KG1 (cell line): Measurements from ENCODE around the gene RASAL1.
"Not testable (repeated sequence)": the region's sequence is repeated elsewhere in the genome, so short reads cannot be mapped to it uniquely, and the experiment has no call there.

ENCODE experiments used
- DNase-seq: peaks from one replicate; lab custom pipeline; 2025; lab: John Stamatoyannopoulos, UW

RASAL1 gene

DNA sequence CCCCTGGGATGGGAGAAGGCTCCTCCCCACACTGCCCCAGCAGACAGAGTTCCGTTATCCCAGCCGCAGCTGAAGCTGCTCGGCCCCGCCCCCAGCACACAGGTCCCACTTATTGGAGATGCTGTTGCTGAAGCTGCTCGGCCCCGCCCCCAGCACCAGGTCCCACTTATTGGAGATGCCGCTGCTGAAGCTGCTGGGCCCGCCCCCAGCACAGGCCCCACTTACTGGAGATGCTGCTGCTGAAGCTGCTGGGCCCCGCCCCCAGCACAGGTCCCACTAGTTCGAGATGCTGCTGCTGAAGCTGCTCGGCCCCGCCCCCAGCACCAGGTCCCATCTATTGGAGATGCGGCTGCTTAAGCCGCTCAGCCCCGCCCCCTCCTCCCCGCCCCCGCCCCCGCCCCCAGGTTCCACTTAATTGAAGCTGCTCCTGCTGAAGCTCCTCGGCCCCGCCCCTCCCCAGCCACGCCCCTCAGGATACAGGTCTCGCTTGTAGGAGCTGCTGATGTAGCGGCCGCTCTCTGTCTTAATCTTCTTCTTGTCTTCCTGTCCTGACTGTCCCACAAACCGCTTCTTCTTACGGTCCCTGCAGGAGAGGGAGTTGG is 26.0 kb upstream of the RASAL1 start:
- no peak for DNase-seq

DNA sequence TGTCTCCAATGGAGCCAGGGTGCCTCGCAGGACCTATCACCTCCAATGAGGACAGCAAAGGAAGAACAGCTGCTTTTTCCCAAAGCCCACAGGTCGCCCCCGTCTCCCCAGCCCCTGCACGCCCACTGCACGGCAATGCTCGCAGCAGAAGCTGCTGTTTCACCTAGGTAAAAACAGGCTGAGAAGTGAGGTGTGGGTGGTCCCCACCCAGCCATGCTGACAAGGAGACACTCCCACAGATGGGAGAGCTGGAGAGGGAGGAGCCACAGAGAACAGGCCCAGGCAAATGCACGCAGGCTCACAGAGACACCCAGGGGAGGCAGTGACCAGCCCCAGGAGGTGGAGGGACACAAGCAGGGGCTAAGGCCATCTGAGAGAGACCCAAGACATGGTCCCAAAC is 24.4 kb upstream of the RASAL1 start:
- no peak for DNase-seq

DNA sequence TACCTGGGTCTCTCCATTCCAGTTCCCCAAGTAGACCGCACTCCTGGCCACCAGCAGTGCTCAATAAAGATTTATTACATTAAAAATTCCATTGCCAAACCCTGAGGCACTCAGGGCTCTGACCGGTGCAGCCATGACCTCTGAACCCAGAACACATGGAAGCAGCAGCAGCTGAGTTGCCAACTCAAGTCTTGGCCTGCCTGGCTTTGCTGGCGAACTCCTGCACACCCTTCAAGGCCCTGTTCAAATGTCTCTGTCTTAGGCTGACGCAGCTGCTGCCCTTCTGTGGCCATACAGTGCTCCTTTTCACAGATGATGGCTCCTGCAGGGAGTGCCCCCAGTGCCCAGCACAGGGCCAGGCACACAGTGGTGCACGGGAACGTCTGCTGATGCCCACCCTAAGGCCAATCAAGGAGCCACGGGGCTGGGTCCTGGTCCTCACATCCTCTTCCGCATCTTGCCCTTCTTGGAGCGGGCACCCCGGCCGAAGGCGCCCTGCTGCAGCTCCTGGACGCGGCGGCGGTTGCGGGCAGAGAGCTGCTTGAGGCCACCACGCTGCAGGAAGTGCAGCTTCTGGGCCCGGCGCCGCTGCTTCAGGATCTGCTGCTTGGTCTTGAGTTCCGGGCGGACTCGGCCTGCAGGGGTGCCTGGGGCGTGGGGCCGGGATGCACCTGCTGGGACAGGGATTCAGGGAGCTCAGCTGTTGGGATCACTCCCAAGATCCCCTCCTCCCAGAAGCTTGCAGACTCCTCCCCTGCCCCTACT is 23.1 kb upstream of the RASAL1 start:
- DNase-seq, result no peak

DNA sequence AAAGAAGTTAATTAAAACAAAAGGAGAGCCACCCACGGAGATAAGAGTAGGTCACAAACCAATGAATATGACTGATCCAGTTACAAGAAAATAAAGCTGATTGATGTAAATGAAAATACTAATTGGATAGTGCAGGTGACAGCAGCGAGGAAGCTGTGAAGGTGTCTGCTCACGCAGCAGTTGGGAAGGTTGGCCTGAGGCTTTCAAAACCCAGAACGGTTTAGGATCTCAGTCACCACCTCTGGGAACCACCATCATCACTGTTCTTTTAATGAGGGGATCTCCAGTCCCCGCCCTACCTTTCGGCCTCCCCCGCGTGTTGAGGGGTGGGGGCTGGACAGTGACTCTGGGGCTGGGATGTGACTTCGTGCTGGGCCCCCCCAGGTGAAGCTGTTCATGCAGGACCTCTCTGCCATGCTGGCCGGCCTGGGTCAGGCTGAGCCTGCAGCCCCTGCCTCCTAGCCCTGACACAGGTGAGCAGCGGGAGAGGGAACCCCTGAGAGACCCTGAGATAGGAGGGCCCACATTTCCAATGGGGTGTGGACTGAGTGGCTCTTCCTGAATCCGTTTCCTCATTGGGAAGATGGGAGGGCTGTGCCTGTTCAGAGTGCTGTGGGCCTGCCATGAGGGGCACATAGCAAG is 21.8 kb upstream of the RASAL1 start:
- no peak for DNase-seq

DNA sequence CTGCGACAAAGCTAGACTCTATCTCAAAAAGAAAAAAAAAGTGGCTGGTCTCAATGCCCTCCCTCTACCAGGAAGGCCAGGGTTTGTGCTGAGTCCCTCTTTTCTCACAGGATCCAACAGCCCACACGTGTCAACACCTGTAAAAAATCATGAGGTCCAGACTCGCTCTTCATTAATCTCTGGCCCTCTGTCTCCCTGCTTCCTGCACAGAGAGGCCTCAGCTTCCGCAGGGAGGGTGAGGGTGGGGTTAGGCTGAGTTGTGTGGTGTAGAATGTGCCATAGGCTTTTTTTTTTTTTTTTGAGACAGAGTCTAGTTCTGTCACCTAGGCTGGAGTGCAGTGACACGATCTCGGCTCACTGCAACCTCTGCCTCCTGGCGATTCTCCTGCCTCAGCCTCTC is 20.1 kb upstream of the RASAL1 start:
- DNase-seq, result no peak

DNA sequence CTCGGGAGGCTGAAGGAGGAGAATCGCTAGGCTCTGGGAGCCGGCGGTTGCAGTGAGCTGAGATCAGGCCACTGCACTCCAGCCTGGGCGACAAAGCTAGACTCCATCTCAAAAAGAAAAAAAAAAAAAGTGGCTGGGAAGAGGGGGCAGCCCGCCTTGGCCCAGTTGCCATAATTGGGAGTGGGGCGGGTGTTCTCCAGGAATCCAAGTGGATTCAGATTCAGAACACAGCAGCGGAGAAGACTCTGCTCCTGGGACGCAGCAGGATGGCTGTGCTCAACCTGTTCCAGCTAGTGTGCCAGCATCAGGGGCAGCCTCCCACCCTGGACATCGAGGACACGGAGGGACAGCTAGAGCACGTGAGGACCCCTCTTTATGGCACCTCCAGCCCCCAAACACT is 19.5 kb upstream of the RASAL1 start:
- no peak for DNase-seq

DNA sequence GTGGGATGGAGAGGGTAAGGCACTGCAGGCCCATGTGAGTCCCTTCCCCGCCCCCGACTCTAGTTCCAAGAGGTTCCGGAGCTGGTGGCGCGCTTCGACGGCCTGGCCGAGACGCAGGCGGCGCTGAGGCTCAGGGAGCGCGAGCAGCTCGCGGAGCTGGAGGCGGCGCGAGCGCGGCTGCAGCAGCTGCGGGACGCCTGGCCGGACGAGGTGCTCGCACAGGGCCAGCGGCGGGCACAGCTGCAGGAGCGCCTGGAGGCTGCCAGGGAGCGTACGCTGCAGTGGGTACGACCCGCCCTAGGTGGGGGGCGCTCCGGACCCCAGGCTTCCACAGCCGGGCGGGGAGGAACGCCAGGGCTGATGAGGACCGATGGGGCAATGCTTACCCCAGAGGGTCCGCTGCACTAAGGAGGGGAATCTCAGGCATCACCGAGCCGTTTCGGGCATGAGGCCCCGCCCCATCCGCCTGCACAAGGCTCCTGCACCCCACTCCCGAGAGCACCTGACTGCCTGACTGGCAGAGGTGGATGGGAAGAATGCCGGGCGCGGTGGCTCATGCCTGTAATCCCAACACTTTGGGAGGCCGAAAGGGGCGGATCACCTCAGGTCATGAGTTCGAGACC is 18.9 kb upstream of the RASAL1 start:
- no peak for DNase-seq

DNA sequence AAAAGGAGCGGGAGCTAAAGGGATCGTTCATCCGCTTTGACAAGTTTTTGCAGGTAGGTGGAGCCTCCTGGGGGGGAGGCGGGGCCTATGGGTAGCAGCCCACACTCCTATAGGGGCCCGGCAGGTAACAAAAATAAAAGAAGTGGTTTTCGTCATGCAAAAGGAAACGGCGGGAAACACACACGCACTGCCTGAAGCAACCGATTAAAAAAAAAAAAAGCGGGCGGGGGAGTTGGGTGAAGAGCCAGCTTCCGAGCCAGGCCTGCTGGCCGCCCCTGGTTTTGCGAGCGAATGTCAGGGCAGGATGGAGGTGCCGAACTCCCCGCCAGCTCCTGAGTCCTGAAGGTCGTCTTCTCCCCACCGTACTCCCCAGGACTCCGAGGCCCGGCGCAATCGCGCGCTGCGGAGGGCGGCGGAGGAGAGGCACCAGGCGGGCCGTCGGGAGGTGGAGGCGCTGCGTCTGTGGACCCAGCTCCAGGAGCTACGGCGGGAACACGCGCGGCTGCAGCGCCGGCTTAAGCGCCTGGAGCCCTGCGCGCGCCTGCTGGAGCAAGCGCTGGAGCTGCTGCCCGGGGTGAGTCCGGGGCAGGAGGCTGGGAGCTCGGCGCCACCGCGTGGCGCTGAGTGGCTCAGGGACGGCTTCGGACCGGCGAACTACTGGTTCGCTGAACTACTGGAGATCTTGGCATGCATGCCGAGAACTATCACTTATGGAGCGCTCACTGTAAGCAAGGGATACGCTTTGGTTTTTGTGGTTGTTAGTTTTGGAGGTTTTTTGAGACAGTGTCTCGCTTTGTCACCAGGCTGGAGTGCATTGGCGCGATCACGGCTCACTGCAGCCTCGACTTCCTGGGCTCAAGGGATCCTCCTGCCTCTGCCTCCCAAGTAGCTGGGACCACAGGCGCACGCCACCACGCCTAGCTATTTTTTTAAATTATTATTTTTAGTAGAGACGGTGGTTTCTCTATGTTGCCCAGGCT is 17.6 kb upstream of the RASAL1 start:
- peak; percentile 65 for DNase-seq

DNA sequence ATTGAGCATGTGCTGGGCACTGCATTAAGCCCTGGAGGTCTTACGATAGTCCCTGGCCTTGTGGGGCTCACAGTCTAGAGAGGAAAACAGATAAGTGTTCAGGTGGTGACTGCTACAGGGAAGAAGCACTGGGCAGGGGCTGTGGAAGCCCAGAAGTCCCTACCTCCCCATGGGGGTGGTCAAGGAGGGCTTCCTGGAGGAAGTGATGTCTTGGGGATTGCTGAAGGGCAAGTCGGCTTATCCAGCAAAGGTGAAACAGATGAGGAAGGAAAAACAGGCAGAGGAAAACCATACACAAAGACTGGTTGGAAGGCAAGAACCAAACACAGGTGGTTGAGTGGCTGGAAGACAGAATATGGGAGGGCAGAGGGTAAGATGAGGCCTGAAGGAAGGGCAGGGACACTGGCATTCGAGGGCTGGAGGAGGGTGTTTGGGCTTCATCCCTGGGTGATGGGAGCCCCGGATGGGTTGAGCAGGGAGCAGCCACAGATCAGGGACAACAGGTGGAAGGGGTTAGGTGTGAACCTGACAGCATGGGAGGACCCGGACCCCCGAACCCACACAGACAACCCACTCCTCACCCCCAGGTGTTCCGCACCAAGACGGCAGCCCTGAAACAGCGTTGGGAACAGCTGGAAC is 16.8 kb upstream of the RASAL1 start:
- DNase-seq, result no peak

DNA sequence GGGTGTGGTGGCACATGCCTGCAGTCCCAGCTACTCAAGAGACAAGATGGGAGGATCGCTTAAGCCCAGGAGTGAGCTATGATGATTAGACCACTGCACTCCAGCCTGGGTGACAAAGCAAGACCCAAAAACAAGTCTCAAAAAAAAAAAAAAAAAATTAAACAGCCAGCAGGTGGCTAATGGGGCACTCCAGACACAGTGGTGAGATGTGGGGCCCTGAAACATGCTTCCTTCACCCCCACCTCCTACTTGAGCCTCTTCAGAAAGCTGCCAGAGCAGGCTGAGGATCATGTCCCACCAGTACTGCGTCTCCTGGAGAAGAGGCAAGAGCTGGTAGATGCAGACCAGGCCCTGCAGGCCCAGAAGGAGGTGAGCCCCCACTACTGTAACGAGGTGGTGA is 16.1 kb upstream of the RASAL1 start:
- no peak for DNase-seq

DNA sequence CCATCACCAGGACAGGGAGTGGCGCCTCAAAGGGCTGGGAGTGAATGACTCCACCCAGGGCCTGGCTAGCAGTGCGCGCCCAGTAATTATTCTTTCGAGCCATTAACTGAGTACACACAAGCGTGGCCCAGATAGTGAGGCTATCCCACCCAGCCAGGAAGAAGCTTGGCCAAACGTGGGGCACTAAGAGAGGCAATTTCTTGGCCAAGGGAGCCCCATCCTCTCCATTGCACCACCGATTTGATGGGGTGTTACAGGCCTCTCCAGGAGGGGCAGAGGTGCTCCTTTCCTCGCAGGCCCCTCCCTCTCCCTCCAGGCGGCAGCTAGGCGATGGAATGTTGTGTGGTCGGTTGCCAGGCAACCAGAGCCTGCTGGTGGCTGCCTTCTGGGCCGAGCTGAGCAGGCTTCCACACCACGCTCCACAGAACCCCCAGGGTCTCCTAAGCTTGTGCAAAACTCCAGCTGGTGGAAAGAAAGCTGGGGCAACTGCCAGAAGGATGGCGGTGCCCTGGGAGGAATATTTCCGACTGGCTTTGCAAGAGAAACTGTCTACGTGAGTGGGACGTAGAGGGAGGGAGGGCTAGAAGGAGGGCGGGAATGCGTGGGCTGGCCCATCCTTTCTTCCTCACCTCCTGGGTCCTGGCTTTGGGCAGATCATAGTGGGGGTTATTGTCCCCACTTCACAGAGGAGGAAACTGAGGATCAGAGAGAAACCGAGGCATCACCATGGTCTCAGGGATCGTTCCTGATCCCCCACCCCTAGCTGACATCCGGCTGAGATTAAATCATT is 14.0 kb upstream of the RASAL1 start, which contains the start of gene CFAP73:
CFAP73 (plus strand) TSS at position 364 of the 790 bp plus-strand sequence; CDS start at position 498, 134 bp downstream.
- no peak for DNase-seq

DNA sequence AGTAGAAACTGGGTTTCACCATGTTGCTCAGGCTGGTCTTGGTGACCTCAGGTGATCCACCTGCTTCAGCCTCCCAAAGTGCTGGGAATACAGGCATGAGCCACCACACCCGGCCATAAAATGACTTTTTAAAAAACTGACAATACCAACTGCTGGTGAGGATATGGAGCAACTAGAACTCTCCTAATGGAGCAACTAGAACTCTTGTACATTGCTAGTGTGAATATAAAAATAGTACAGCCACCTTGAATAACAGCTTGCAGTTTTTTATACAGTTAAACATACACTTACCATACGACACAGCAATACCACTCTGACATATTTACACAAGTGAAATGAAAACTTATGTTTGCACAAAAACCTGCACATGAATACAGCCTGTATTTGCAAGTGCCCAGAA is 11.4 kb upstream of the RASAL1 start:
- DNase-seq, result no peak

DNA sequence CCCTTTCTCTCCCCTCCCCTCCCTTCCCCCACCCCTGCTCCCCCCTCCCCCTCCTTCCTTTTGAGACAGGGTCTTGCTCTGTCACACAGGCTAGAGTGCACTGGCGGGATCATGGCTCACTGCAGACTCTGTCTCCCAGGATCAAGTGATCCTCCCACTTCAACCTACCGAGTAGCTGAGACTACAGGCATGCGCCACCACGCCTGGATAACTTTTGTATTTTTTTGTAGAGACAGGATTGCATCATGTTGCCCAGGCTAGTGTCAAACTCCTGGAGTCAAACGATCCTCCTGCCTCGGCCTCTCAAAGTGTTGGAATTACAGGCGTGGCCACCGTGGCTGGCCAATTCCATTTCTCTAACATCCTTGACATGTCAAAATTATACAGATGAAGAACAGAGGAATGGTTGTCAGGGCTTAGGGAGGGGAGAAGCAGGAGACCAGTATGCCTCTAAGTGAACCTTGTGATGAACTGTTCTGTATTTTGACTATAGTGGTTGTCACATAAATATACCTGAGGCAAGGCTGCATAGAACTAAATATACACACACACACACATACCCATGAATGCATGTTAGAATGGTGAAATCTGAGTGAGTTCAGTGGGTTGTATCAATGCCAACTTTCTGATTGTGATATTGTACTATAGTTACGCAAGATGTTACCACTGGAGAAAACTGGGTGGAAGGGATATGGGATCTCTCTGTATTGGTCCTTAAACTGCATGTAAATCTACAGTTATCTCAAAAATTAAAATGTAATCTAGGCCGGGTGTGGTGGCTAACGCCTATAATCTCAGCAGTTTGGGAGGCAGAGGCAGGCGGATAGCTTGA is 10.4 kb upstream of the RASAL1 start:
- DNase-seq, result no peak

DNA sequence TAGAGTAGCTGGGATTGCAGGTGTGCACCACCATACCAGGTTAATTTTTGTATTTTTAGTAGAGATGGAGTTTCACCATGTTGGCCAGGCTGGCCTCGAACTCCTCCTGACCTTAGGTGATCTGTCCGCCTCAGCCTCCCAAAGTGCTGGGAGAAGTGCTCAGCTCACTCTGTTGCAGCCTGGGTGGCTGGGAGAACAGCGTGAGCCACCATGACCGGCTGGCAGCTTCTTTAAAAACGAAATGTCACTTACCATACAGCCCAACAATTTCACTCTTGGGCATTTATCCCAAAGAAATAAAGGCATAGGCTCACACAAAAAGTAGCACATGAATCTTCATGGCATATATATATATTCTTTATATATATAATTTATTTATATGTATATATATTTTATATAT is 9.2 kb upstream of the RASAL1 start:
- no peak for DNase-seq

DNA sequence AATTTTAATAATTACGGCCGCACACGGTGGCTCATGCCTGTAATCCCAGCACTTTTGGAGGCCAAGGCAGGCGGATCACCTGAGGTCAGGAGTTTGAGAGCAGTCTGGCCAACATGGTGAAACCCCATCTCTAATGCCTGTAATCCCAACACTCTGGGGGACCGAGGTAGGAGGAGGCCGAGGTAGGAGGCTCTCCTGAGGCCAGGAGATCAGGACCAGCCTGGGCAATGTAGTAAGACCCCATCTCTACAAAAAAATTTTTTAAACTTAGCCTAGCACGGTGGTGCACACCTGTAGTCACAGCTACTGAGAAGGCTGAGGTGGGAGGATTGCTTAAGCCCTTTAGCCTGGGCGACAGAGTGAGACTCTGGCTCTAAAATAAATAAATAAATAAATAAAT is 8.4 kb upstream of the RASAL1 start:
- no peak for DNase-seq

DNA sequence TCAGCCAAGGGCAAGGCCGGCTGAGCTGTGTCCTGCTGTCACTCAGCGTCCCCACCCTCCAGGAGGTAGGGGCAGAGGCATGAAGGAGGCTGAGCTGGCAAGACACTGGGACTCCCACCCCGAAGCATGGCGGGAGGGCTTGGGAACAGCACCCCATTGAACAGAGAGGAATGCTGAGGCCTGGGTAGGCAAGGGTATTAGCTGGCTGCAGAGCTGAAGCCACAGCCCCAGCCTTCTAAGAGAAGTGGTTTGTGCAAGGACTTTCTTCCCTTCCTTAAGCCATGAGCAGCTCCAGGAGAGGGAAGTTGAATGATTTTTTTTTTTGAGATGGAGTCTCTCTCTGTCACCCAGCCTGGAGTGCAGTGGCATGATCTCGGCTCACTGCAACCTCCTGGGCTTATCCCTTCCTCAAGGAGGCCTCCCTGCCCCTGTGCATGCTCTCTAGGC is 7.3 kb upstream of the RASAL1 start:
- DNase-seq, result no peak

DNA sequence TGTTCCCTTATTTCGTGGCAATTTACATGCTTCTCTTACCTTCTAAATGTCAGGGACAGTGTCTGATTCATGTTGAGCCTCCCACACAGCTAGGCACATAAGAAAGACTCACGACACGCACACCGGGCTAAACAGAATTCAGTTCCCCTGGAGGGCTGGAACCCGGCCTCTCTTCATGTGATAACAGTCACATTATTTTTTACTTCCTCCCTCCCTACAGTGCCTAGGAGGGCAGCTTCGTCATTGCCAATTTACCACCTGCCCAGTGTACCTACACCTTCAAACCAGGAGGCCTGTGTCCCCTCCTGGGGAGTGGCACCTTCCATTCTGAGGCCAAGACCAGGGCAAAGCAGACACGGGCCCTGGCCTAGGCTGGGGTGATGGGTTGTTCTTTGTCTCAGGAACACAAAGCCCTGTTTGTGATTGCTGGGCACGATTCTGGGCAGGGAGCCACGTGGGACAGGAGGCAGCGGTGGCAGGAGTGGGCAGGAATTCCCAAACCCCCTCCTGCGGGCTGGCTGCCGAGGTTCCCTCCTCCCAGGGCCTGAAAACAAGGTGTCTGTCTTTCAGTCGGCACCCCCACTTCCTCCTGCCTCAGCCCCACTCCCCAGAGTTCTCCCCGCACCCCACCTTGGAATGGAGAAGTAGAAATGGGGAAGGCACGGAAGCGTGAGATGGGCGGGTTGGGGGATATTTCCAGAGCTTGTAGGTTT is 6.8 kb upstream of the RASAL1 start:
- no peak for DNase-seq

DNA sequence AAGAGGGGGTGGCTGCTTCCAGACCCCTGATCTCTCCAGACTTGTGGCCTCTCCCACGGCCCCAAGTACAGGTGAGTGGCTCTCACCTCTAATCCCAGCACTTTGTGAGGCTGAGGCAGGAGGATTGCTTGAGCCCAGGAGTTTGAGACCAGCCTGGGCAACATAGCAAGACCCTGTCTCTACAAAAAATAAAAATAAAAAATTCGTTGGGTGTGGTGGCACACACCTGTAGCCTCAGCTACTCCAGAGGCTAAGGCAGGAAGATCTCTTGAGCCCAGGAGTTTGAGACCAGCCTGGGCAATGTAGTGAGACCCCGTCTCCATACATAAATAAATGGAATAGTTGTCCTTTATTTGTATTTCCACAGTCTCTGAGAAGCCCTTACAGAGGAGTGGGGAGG is 6.2 kb upstream of the RASAL1 start:
- DNase-seq, result not testable (repeated sequence)

DNA sequence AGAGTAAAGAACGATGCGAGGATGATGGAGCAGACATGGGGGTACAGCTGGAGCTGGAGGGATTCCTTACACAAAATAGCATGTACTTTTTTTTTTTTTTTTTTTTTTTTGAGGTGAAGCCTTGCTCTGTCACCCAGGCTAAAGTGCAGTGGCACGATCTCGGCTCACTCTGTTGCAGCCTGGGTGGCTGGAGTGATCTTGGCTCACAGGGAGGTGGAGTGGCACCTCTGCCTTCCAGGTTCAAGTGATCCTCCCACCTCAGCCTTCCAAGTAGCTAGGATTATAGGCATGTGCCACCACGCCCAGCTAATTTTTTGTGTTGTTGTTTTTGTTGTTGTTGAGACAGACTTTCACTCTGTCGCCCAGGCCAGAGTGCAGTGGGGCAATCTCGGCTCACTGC is 5.1 kb upstream of the RASAL1 start:
- no peak for DNase-seq
